Endodermal cell (in vitro differentiated cells): ENCODE results near the gene GRIP1. TPM values are rescaled to one million over a fixed set of nuclear protein-coding genes. Genes with fewer than 3 reads are reported as not detected.
A peak's percentile ranks its signal among the peaks of the same experiment; 100 is the strongest.

Source experiments
- DNase-seq: peaks from one replicate; pipeline ENCODE4 v3.0.0-alpha.2; 2017
- H3K27ac ChIP-seq: 2 replicates; pipeline ENCODE4 v1.5.1; 2013; ENCODE audit warnings: mild to moderate bottlenecking, low read depth, low read length, moderate library complexity
- H3K27me3 ChIP-seq: 2 replicates; pipeline ENCODE4 v1.6.1; 2013; ENCODE audit warnings: mild to moderate bottlenecking, low read length, moderate library complexity; ENCODE audit not compliant: insufficient read depth, control insufficient read depth, poor library complexity, severe bottlenecking
- H3K36me3 ChIP-seq: 2 replicates; pipeline ENCODE4 v1.7.0; 2013; ENCODE audit warnings: mild to moderate bottlenecking, low read length, moderate library complexity; ENCODE audit not compliant: control insufficient read depth, insufficient read depth
- H3K4me1 ChIP-seq: one replicate; pipeline ENCODE4 v1.7.0; 2013; ENCODE audit warnings: low read length; ENCODE audit not compliant: control insufficient read depth, insufficient read depth
- H3K4me3 ChIP-seq: 2 replicates; pipeline ENCODE4 v1.5.1; 2013; ENCODE audit warnings: mild to moderate bottlenecking, low read length, moderate library complexity
- H3K9ac ChIP-seq: 2 replicates; pipeline ENCODE4 v1.6.1; 2013; ENCODE audit warnings: mild to moderate bottlenecking, low read length, moderate library complexity; ENCODE audit not compliant: poor library complexity, severe bottlenecking; ENCODE audit errors: extremely low read depth
- H3K9me3 ChIP-seq: 2 replicates; pipeline ENCODE4 v1.6.1; 2013; ENCODE audit warnings: mild to moderate bottlenecking, low read length, moderate library complexity; ENCODE audit not compliant: control insufficient read depth
- H3K27ac Mint-ChIP-seq: 2 replicates; pipeline ENCODE4 v1.8.0; 2020; ENCODE audit warnings: mixed read lengths
- H3K27me3 Mint-ChIP-seq: 2 replicates; pipeline ENCODE4 v1.8.0; 2021; ENCODE audit warnings: mild to moderate bottlenecking, mixed read lengths; ENCODE audit not compliant: insufficient read depth
- H3K36me3 Mint-ChIP-seq: 2 replicates; pipeline ENCODE4 v1.8.0; 2020; ENCODE audit warnings: low read depth, mixed read lengths
- H3K4me1 Mint-ChIP-seq: 2 replicates; pipeline ENCODE4 v1.8.0; 2020; ENCODE audit warnings: mixed read lengths
- H3K4me3 Mint-ChIP-seq: 2 replicates; pipeline ENCODE4 v1.8.0; 2020; ENCODE audit warnings: mild to moderate bottlenecking, moderate library complexity, mixed read lengths
- H3K9me3 Mint-ChIP-seq: 2 replicates; pipeline ENCODE4 v1.8.0; 2020; ENCODE audit warnings: mild to moderate bottlenecking, mixed read lengths
- WGBS, 2 experiments: methylation state at CpG; one replicate each; pipeline versions ENCODE4 v1.1.5 to v1.1.7; 2013; ENCODE audit warnings: missing lambda C conversion rate in 2 of 2, mixed read lengths in 1 of 2; ENCODE audit not compliant: insufficient coverage in 1 of 2, insufficient read length in 1 of 2; 5-methylcytosine and 5-hydroxymethylcytosine counted together
- total RNA-seq, 2 donors: library from RNA; stranded (reverse); fragmentation: NEBNext Ultra II Directional in 1 of 2; extraction: Animal tissue kit (Norgen Biotek cat#: 25700) in 1 of 2; gene quantifications; 2 replicates in 1 of 2; 3 replicates in 1 of 2; pipeline ENCODE4 v1.2.1, GENCODE V29; 2021
- TF ChIP-seq, protein P1 (sequence below): fragments of 200-600 bp; sonication (generic); conservative IDR thresholded peaks from 2 replicates; pipeline ENCODE4 v1.5.0; 2021; ENCODE audit warnings: antibody characterized with exemption, mild to moderate bottlenecking

Gene GRIP1
- total RNA-seq, 2 donors from 2014 or later: 41.0 to 47.6 TPM

DNA sequence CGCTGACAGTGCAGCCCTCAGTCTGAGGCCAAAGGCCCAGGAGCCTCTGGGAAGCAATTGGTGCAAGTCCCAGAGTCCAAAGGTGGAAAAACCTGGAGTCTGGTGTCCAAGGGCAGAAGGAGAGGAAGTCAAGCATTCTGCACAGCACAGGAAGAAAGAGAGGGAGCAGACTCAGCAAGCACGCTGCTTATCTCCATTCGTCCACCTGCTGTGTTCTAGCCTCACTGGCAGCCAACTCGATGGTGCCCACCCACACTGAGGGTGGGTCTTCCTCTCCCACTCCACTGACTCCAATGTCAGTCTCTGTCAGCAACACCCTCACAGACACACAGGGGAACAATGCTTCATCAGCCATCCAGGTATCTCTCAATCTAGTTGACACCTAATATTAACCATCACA lies 337.8 kb downstream of the GRIP1 start:
- H3K27me3 ChIP-seq: no peaks in the 10 kb centered on the region
- no peak overlapping the region for H3K9ac ChIP-seq
- Mint-ChIP-seq H3K36me3 (peaks cover 72% of the 10 kb centered on the region), H3K27ac (no peak overlapping the region), H3K27me3 (no peaks in the 10 kb centered on the region), H3K9me3 (peaks cover 42% of the 10 kb centered on the region), H3K4me3 (no peak overlapping the region), H3K4me1 (no peaks in the 10 kb centered on the region)
- H3K4me1 ChIP-seq: no peaks in the 10 kb centered on the region
- H3K27ac ChIP-seq: no peak overlapping the region
- peaks cover 24% of the 10 kb centered on the region for H3K9me3 ChIP-seq
- TF ChIP-seq, protein P1, sequence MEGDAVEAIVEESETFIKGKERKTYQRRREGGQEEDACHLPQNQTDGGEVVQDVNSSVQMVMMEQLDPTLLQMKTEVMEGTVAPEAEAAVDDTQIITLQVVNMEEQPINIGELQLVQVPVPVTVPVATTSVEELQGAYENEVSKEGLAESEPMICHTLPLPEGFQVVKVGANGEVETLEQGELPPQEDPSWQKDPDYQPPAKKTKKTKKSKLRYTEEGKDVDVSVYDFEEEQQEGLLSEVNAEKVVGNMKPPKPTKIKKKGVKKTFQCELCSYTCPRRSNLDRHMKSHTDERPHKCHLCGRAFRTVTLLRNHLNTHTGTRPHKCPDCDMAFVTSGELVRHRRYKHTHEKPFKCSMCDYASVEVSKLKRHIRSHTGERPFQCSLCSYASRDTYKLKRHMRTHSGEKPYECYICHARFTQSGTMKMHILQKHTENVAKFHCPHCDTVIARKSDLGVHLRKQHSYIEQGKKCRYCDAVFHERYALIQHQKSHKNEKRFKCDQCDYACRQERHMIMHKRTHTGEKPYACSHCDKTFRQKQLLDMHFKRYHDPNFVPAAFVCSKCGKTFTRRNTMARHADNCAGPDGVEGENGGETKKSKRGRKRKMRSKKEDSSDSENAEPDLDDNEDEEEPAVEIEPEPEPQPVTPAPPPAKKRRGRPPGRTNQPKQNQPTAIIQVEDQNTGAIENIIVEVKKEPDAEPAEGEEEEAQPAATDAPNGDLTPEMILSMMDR: no peak
- 95 to 96% methylated on average over 4 of the region's 4 CpGs for WGBS, 2 experiments
- peak overlapping the region; percentile 33 for H3K4me3 ChIP-seq
- H3K36me3 ChIP-seq: peaks cover 22% of the 10 kb centered on the region
- DNase-seq: no peak

DNA sequence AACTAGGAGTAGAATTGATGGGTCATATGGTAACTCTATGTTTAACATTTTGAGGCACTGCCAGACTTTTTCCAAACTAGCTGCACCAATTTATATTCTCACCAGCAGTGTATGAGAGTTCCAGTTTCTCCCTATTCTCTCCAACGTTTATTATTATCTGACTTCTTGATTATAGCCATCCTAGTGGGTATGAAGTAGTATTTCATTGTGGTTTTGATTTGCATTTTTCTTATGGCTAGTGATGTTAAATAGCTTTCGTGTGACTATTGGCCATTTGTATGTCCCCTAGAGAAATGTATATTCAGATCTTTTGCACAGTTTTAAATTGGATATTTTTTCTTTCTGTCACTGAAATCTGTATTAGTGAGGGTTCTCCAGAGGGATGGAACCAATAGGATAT lies 338.7 kb downstream of the GRIP1 start:
- TF ChIP-seq, protein P1: no peak
- H3K27ac ChIP-seq: no peak overlapping the region
- H3K9me3 Mint-ChIP-seq: peaks cover 42% of the 10 kb centered on the region
- H3K36me3 ChIP-seq: peaks cover 22% of the 10 kb centered on the region
- no peaks in the 10 kb centered on the region for H3K27me3 ChIP-seq
- H3K27ac Mint-ChIP-seq: no peak overlapping the region
- no peak overlapping the region for H3K4me3 Mint-ChIP-seq
- H3K4me1 ChIP-seq: no peaks in the 10 kb centered on the region
- peaks cover 24% of the 10 kb centered on the region for H3K9me3 ChIP-seq
- H3K4me3 ChIP-seq: no peak overlapping the region
- peaks cover 63% of the 10 kb centered on the region for H3K36me3 Mint-ChIP-seq
- 85% methylated on average over 2 of the region's 2 CpGs; no CpG with 5 or more reads in 1 of the 2 experiments for WGBS, 2 experiments
- H3K27me3 Mint-ChIP-seq: no peaks in the 10 kb centered on the region
- H3K9ac ChIP-seq: no peak overlapping the region
- DNase-seq: no peak
- H3K4me1 Mint-ChIP-seq: no peaks in the 10 kb centered on the region

DNA sequence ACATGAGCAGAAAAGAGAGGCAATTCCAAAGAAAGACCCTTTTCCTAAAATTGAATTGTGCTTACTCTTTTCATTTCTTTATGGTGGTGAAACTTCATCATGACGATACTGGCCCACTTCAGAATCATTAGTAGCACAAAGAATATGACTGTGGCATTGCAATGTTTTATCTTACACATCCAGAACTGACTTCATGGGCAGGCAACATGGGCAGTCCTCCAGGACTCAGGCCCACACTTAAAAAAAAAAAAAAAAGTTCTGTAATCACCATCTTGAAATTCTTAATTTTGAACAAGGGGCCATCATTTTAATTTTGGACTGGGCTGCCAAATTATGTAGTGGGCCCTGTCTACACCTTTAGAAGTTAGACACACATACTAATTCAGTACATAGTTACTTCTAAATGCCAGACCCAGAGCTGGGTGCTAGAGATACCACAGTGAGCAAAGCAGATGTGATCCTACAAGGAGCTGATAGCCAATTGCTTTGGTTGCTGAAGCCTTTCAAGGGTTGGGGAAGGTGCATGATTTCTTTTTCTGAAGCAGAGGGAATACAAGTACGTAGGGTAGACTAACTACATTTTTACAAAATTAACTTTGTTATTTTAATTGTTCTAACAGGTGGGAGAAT lies 341.4 kb downstream of the GRIP1 start:
- Histone ChIP-seq H3K9me3 (peaks cover 24% of the 10 kb centered on the region), H3K27ac (no peak overlapping the region), H3K4me3 (no peak overlapping the region), H3K27me3 (no peaks in the 10 kb centered on the region), H3K4me1 (no peaks in the 10 kb centered on the region), H3K9ac (no peak overlapping the region), H3K36me3 (peaks cover 18% of the 10 kb centered on the region)
- Mint-ChIP-seq H3K36me3 (peaks cover 50% of the 10 kb centered on the region), H3K27me3 (no peaks in the 10 kb centered on the region), H3K4me3 (no peak overlapping the region), H3K27ac (no peak overlapping the region), H3K4me1 (no peaks in the 10 kb centered on the region), H3K9me3 (peaks cover 33% of the 10 kb centered on the region)
- 80 to 94% methylated on average over 1 to 2 of the region's 2 CpGs for WGBS, 2 experiments
- DNase-seq: no peak
- TF ChIP-seq, protein P1: no peak
